GM12878 (cell line): ENCODE data around the gene ASAP2. TPM values are rescaled to one million over a fixed set of nuclear protein-coding genes. Genes with fewer than 3 reads are reported as not detected.

ENCODE experiments used
- ATAC-seq: fragments of 200-7000 bp; cut with Tn5 transposase; 3 replicates; pipeline ENCODE4 v1.9.1; 2020; ENCODE audit warnings: mild to moderate bottlenecking, moderate library complexity
- BruUV-seq: library from RNA; stranded (reverse); fragments of 400-500 nt; replicated peaks from 2 replicates; lab custom pipeline; 2021; lab: Mats Ljungman, UMichigan
- CTCF ChIA-PET: fragments of 300-600 bp; sonication (Branson Sonifier 250); formaldehyde crosslinking; extraction: SDS; loops from one replicate; lab custom pipeline; 2021; ENCODE audit warnings: inconsistent platforms; lab: Yijun Ruan, JAX
- POLR2A ChIA-PET: fragments of 350-600 bp; formaldehyde crosslinking; extraction: SDS; loops from one replicate; lab custom pipeline; 2021; ENCODE audit warnings: inconsistent platforms; lab: Charles Lee
- RAD21 ChIA-PET: fragments of 300-600 bp; sonication (Branson Sonifier 250); formaldehyde crosslinking; loops from one replicate; lab custom pipeline; 2023; ENCODE audit warnings: antibody characterized with exemption; ENCODE audit not compliant: unreplicated experiment; lab: Charles Lee
- SMC1A ChIA-PET: fragments of 300-600 bp; sonication (Branson Sonifier 250); formaldehyde crosslinking; loops from one replicate; lab custom pipeline; 2023; ENCODE audit not compliant: unreplicated experiment, uncharacterized antibody; lab: Charles Lee
- DNase-seq: peaks from one replicate; pipeline ENCODE4 v3.0.0-alpha.2; 2011; ENCODE audit warnings: low read depth, low spot score
- FAIRE-seq: peaks from 3 replicates; lab custom pipeline; 2011; peaks lifted over from hg19 to GRCh38; lab: Jason Lieb, UNC
- H2AFZ ChIP-seq: 2 replicates; pipeline ENCODE4 v1.6.0; 2011; ENCODE audit warnings: low read depth, low read length, control low read depth; ENCODE audit not compliant: control insufficient read depth
- H3K27ac ChIP-seq: 2 replicates; pipeline ENCODE4 v1.5.1; 2011; ENCODE audit warnings: control low read depth; ENCODE audit not compliant: control insufficient read depth, insufficient read depth
- H3K27me3 ChIP-seq, 2 experiments: replicated peaks in 1 of 2; 2 replicates each; pipeline versions ENCODE4 v1.6.0 to v1.6.1; 2011; ENCODE audit warnings: low read length in 1 of 2; ENCODE audit not compliant: control insufficient read depth in 2 of 2, insufficient read depth in 2 of 2
- H3K36me3 ChIP-seq, 2 experiments: 2 replicates each; pipeline ENCODE4 v1.5.1; 2011; ENCODE audit warnings: low read length in 1 of 2; ENCODE audit not compliant: control insufficient read depth in 2 of 2, insufficient read depth in 2 of 2
- H3K4me1 ChIP-seq: 2 replicates; pipeline ENCODE4 v1.6.1; 2011; ENCODE audit warnings: mild to moderate bottlenecking, low read length, moderate library complexity, mixed read lengths; ENCODE audit not compliant: control insufficient read depth, insufficient read depth
- H3K4me2 ChIP-seq: 2 replicates; pipeline ENCODE4 v1.6.0; 2011; ENCODE audit warnings: control low read depth; ENCODE audit not compliant: control insufficient read depth, insufficient read depth
- H3K4me3 ChIP-seq: fragments of 200-600 bp; sonication (generic); 2 replicates; pipeline ENCODE4 v1.5.1; 2016
- H3K79me2 ChIP-seq: 2 replicates; pipeline ENCODE4 v1.6.0; 2011; ENCODE audit warnings: low read length; ENCODE audit not compliant: control insufficient read depth, insufficient read depth
- H3K9ac ChIP-seq: 2 replicates; pipeline ENCODE4 v1.8.0; 2011; ENCODE audit warnings: low read length, control low read depth, mixed read lengths; ENCODE audit not compliant: control insufficient read depth, insufficient read depth
- H3K9me3 ChIP-seq: replicated peaks from 3 replicates; pipeline ENCODE4 v1.5.1; 2011; ENCODE audit warnings: mild to moderate bottlenecking, low read length; ENCODE audit not compliant: control insufficient read depth, insufficient read depth
- H4K20me1 ChIP-seq: 2 replicates; pipeline ENCODE4 v1.6.0; 2011; ENCODE audit not compliant: control insufficient read depth, insufficient read depth
- ASH2L ChIP-seq: fragments of 300-600, 200-600 bp; sonication (generic); IDR thresholded peaks from 2 replicates; pipeline ENCODE4 v1.6.1; 2017; ENCODE audit warnings: low read depth, mild to moderate bottlenecking, borderline replicate concordance
- BHLHE40 ChIP-seq, 2 experiments: fragments of 450-650 bp in 1 of 2; IDR thresholded peaks; 2 replicates each; pipeline ENCODE4 v1.6.1; 2011 to 2017; ENCODE audit warnings: low read depth in 2 of 2, borderline replicate concordance in 1 of 2, improper control_type of control experiment in 1 of 2, low read length in 1 of 2, mild to moderate bottlenecking in 1 of 2
- E4F1 ChIP-seq: fragments of 450-650 bp; IDR thresholded peaks from 2 replicates; pipeline ENCODE4 v1.6.1; 2018; ENCODE audit warnings: borderline replicate concordance, mild to moderate bottlenecking; ENCODE audit not compliant: partially characterized antibody
- ELK1 ChIP-seq: IDR thresholded peaks from 2 replicates; pipeline ENCODE4 v1.6.1; 2012; ENCODE audit warnings: low read depth, low read length, improper control_type of control experiment
- GATAD2B ChIP-seq: fragments of 450-650 bp; conservative IDR thresholded peaks from 2 replicates; pipeline ENCODE4 v1.6.1; 2017; ENCODE audit warnings: low read depth, mild to moderate bottlenecking, moderate library complexity
- HSF1 ChIP-seq: fragments of 150-350 bp; IDR thresholded peaks from 2 replicates; pipeline ENCODE4 v1.6.1; 2014; ENCODE audit warnings: mild to moderate bottlenecking, low read depth, low read length
- IRF3 ChIP-seq: fragments of 450-650 bp; IDR thresholded peaks from 2 replicates; pipeline ENCODE4 v1.6.1; 2014; ENCODE audit warnings: mild to moderate bottlenecking
- KLF5 ChIP-seq: fragments of 450-650 bp; IDR thresholded peaks from 2 replicates; pipeline ENCODE4 v1.6.1; 2014; ENCODE audit warnings: mild to moderate bottlenecking; ENCODE audit not compliant: partially characterized antibody
- NFYA ChIP-seq: IDR thresholded peaks from 2 replicates; pipeline ENCODE4 v1.6.1; 2011; ENCODE audit warnings: low read depth, mild to moderate bottlenecking, low read length, improper control_type of control experiment, borderline replicate concordance
- NR2C2 ChIP-seq: IDR thresholded peaks from 2 replicates; pipeline ENCODE4 v1.6.1; 2011; ENCODE audit warnings: borderline replicate concordance, low read depth; ENCODE audit not compliant: control insufficient read depth, insufficient read length
- SIN3A ChIP-seq: IDR thresholded peaks from 2 replicates; pipeline ENCODE4 v1.6.1; 2012; ENCODE audit warnings: low read depth, low read length, improper control_type of control experiment
- SMARCA5 ChIP-seq: fragments of 450-650 bp; IDR thresholded peaks from 2 replicates; pipeline ENCODE4 v1.6.1; 2017; ENCODE audit warnings: mild to moderate bottlenecking
- SP1 ChIP-seq: IDR thresholded peaks from one replicate; pipeline ENCODE4 v1.6.1; 2011; ENCODE audit warnings: low read depth, low read length
- ZNF24 ChIP-seq: fragments of 450-650 bp; IDR thresholded peaks from 2 replicates; pipeline ENCODE4 v1.6.1; 2017; ENCODE audit warnings: antibody characterized with exemption, mild to moderate bottlenecking
- WGBS: methylation state at CpG from one replicate; pipeline ENCODE4 v1.1.6; 2016; ENCODE audit warnings: low lambda C conversion rate; ENCODE audit not compliant: insufficient replicate concordance, insufficient coverage; ENCODE audit errors: missing lambda C conversion rate; 5-methylcytosine and 5-hydroxymethylcytosine counted together
- in situ Hi-C: fragments of 300-500 bp; cut with MboI; formaldehyde crosslinking; loops from 9 replicates; pipeline ENCODE4 v1.14.3; 2018; ENCODE audit warnings: mixed read lengths
- intact Hi-C: fragments of 100-400 bp; cut with micrococcal nuclease; formaldehyde crosslinking; loops from one replicate; pipeline ENCODE4 v1.14.2; 2022; ENCODE audit not compliant: unreplicated experiment
- polyA plus RNA-seq, 11 experiments: library from polyadenylated mRNA; depleted of rRNA in 4 of 11; unstranded in 6 of 11; stranded (reverse) in 5 of 11; fragments of >200 nt; fragmentation: Nextera tagmentation in 4 of 11; fragmentation: Illumina TruSeq in 1 of 11; extraction: Ambion mirVana in 4 of 11; extraction: Trizol in 1 of 11; gene quantifications; 1 replicate in 1 of 11; 2 replicates in 10 of 11; pipeline versions ENCODE4 v1.2.1 to v1.2.3, GENCODE V29; 2011 to 2016; ENCODE audit warnings: inconsistent platforms in 2 of 11, missing spikeins in 2 of 11, low read depth in 1 of 11
- total RNA-seq, 4 experiments: library from RNA; depleted of rRNA in 3 of 4; stranded (reverse); fragments of >200 nt in 3 of 4; fragmentation: Illumina TruSeq in 1 of 4; extraction: Trizol in 1 of 4; gene quantifications; 2 replicates each; pipeline versions ENCODE4 v1.2.1 to v1.2.3, GENCODE V29; 2013 to 2021

ASAP2 gene
- total and polyA plus RNA-seq, 10 of the 15 experiments (the other 5 are each of a cell fraction or from before 2014, with no cell fraction given) = 0.05 to 0.27 (median 0.07) TPM; not detected in 4

- TF ChIP-seq ELK1 (no peak), NFYA (no peak), NR2C2 (no peak)
Measured at GRCh38 chr2:9318461-9319337, 112.1 kb downstream of the ASAP2 start (continued).

- no peak overlapping the region for H3K9ac ChIP-seq
- POLR2A ChIA-PET = no interaction called here
- ATAC-seq = no peak
- H3K36me3 ChIP-seq = no peaks in the 10 kb centered on the region
- RAD21 ChIA-PET = no interaction called here
- DNase-seq = no peak
- H3K4me1 ChIP-seq = no peaks in the 10 kb centered on the region
- peaks cover 0 to 2% of the 10 kb centered on the region in 2 experiments; a peak in 2 of 4 replicates for H3K27me3 ChIP-seq
- no peak overlapping the region for H3K4me2 ChIP-seq
- H3K9me3 ChIP-seq = no peaks in the 10 kb centered on the region
- in situ Hi-C loops = no loop called here
- H3K79me2 ChIP-seq = no peaks in the 10 kb centered on the region
- CTCF ChIA-PET = no interaction called here
- no peak for FAIRE-seq
- H2AFZ ChIP-seq = no peak overlapping the region
- intact Hi-C loops = no loop called here
- 52% methylated on average over 8 of the region's 8 CpGs for WGBS
- SMC1A ChIA-PET = no interaction called here
- BruUV-seq = no TSS peak
- no peak overlapping the region for H3K4me3 ChIP-seq
- no peak overlapping the region for H3K27ac ChIP-seq
- no peaks in the 10 kb centered on the region for H4K20me1 ChIP-seq
- TF ChIP-seq E4F1 (no peak), KLF5 (no peak), HSF1 (no peak), GATAD2B (no peak), BHLHE40 (IDR thresholded peaks at IDR 0.05; ENCODE audit: borderline replicate concordance in 1 of 2, low read depth in 2 of 2, low read length in 1 of 2) (no peak), IRF3 (no peak), ASH2L (no peak), ZNF24 (no peak), SMARCA5 (no peak), SIN3A (no peak), SP1 (no peak)
Measured at GRCh38 chr2:9319338-9319715, 112.7 kb downstream of the ASAP2 start.
